Osteoblast (primary cell): Measurements from ENCODE around the gene LRRK2. TPM values are rescaled to one million over a fixed set of nuclear protein-coding genes. Genes with fewer than 3 reads are reported as not detected.

Experiments used
- DNase-seq: peaks from one replicate; pipeline ENCODE4 v3.0.0; 2011; ENCODE audit warnings: low spot score, mixed read lengths; ENCODE audit not compliant: insufficient read length; ENCODE audit errors: missing footprints
- H2AFZ ChIP-seq: 2 replicates; pipeline ENCODE4 v1.6.0; 2011; ENCODE audit warnings: mild to moderate bottlenecking, low read length
- H3K27ac ChIP-seq: 2 replicates; pipeline ENCODE4 v1.5.1; 2011; ENCODE audit warnings: mild to moderate bottlenecking, low read depth, low read length, moderate library complexity
- H3K27me3 ChIP-seq: 2 replicates; pipeline ENCODE4 v1.6.0; 2012; ENCODE audit warnings: mild to moderate bottlenecking, control low read depth, inconsistent platforms, low read length, moderate library complexity; ENCODE audit not compliant: insufficient read depth
- H3K36me3 ChIP-seq: 2 replicates; pipeline ENCODE4 v1.5.1; 2011; ENCODE audit warnings: mild to moderate bottlenecking, low read length, control low read depth, moderate library complexity; ENCODE audit not compliant: insufficient read depth
- H3K4me1 ChIP-seq: 2 replicates; pipeline ENCODE4 v1.5.1; 2011; ENCODE audit warnings: mild to moderate bottlenecking, low read length, control low read depth, moderate library complexity; ENCODE audit not compliant: insufficient read depth
- H3K4me2 ChIP-seq: 2 replicates; pipeline ENCODE4 v1.6.0; 2011; ENCODE audit warnings: mild to moderate bottlenecking, low read length; ENCODE audit not compliant: insufficient read depth
- H3K4me3 ChIP-seq: fragments of 200-600 bp; sonication (generic); 3 replicates; pipeline ENCODE4 v1.5.1; 2012; ENCODE audit warnings: mild to moderate bottlenecking, low read length, inconsistent platforms; ENCODE audit not compliant: insufficient read depth
- H3K79me2 ChIP-seq: 2 replicates; pipeline ENCODE4 v1.6.0; 2012; ENCODE audit warnings: mild to moderate bottlenecking, low read length, control low read depth, inconsistent platforms; ENCODE audit not compliant: insufficient read depth
- H3K9me3 ChIP-seq: 2 replicates; pipeline ENCODE4 v1.5.1; 2011; ENCODE audit warnings: low read depth, low read length, control low read depth
- H4K20me1 ChIP-seq: 2 replicates; pipeline ENCODE4 v1.6.0; 2012; ENCODE audit warnings: mild to moderate bottlenecking, low read length, control low read depth; ENCODE audit not compliant: insufficient read depth
- CTCF ChIP-seq: IDR thresholded peaks from 2 replicates; pipeline ENCODE4 v1.5.1; 2011; ENCODE audit warnings: mild to moderate bottlenecking, low read depth, low read length, moderate library complexity; ENCODE audit errors: extremely low read depth
- total RNA-seq: library from RNA; depleted of rRNA; stranded (reverse); fragments of >200 nt; gene quantifications from 2 replicates; pipeline ENCODE4 v1.2.3, GENCODE V29; 2012

The LRRK2 gene
- total RNA-seq, 1 donor: 5.1 TPM

GRCh38 chr12:40390980-40391379 lies 166.2 kb downstream of the LRRK2 start:
- Histone ChIP-seq H3K79me2 (no peaks in the 10 kb centered on the region), H2AFZ (no peak overlapping the region), H3K4me1 (no peaks in the 10 kb centered on the region), H3K4me2 (no peak overlapping the region), H4K20me1 (no peaks in the 10 kb centered on the region), H3K9me3 (no peaks in the 10 kb centered on the region), H3K4me3 (no peak overlapping the region), H3K27me3 (no peaks in the 10 kb centered on the region), H3K36me3 (no peaks in the 10 kb centered on the region), H3K27ac (no peak overlapping the region)
- no peak for TF ChIP-seq CTCF
- no peak for DNase-seq

- H2AFZ ChIP-seq: no peak overlapping the region
- H3K36me3 ChIP-seq: no peaks in the 10 kb centered on the region
- DNase-seq: peak; percentile 8
- TF ChIP-seq CTCF: no peak
- no peak overlapping the region for H3K4me2 ChIP-seq
- H3K9me3 ChIP-seq: no peaks in the 10 kb centered on the region
- H4K20me1 ChIP-seq: no peaks in the 10 kb centered on the region
- H3K79me2 ChIP-seq: no peaks in the 10 kb centered on the region
- no peak overlapping the region for H3K4me3 ChIP-seq
- no peaks in the 10 kb centered on the region for H3K27me3 ChIP-seq
- no peaks in the 10 kb centered on the region for H3K4me1 ChIP-seq
- no peak overlapping the region for H3K27ac ChIP-seq
These were observed 168.2 kb downstream of the LRRK2 start for GRCh38 chr12:40393026-40393425.

- Histone ChIP-seq H2AFZ (no peak overlapping the region), H3K4me2 (no peak overlapping the region), H3K4me1 (no peaks in the 10 kb centered on the region), H3K4me3 (no peak overlapping the region), H3K36me3 (no peaks in the 10 kb centered on the region), H3K9me3 (no peaks in the 10 kb centered on the region), H4K20me1 (no peaks in the 10 kb centered on the region), H3K79me2 (no peaks in the 10 kb centered on the region), H3K27me3 (no peaks in the 10 kb centered on the region), H3K27ac (no peak overlapping the region)
- DNase-seq: no peak
- no peak for TF ChIP-seq CTCF
These were observed 174.9 kb downstream of the LRRK2 start for GRCh38 chr12:40399656-40400055.

GRCh38 chr12:40405419-40405818 lies 180.6 kb downstream of the LRRK2 start:
- no peak for DNase-seq
- no peaks in the 10 kb centered on the region for H3K36me3 ChIP-seq
- no peaks in the 10 kb centered on the region for H3K79me2 ChIP-seq
- no peak overlapping the region for H3K4me2 ChIP-seq
- no peaks in the 10 kb centered on the region for H4K20me1 ChIP-seq
- no peak overlapping the region for H3K4me3 ChIP-seq
- H3K4me1 ChIP-seq: no peaks in the 10 kb centered on the region
- no peaks in the 10 kb centered on the region for H3K27me3 ChIP-seq
- no peak for TF ChIP-seq CTCF
- H3K9me3 ChIP-seq: no peaks in the 10 kb centered on the region
- H2AFZ ChIP-seq: no peak overlapping the region
- no peak overlapping the region for H3K27ac ChIP-seq

Other genes starting within 250 kb of the LRRK2 start
- gene SLC2A13, start 118.9 kb upstream of the LRRK2 start, total RNA-seq: 12.3 and 13.8 TPM in 2 replicates